Nephron progenitor cell (in vitro differentiated cells): ENCODE measurements around the gene CYTH4.

Experiments
- DNase-seq: peaks from one replicate; pipeline ENCODE4 v3.0.0; 2021
- H3K27ac Mint-ChIP-seq: 2 replicates; pipeline ENCODE4 v1.8.0; 2021; ENCODE audit warnings: mild to moderate bottlenecking, moderate library complexity, mixed read lengths
- H3K27me3 Mint-ChIP-seq: 2 replicates; pipeline ENCODE4 v1.8.0; 2021; ENCODE audit warnings: mild to moderate bottlenecking, low read depth, mixed read lengths; ENCODE audit not compliant: poor library complexity
- H3K36me3 Mint-ChIP-seq: 2 replicates; pipeline ENCODE4 v1.8.0; 2021; ENCODE audit warnings: low read depth, mixed read lengths
- H3K4me1 Mint-ChIP-seq: 2 replicates; pipeline ENCODE4 v1.8.0; 2021; ENCODE audit warnings: mixed read lengths
- H3K4me3 Mint-ChIP-seq: 2 replicates; pipeline ENCODE4 v1.8.0; 2021; ENCODE audit warnings: mild to moderate bottlenecking, moderate library complexity, mixed read lengths
- H3K9me3 Mint-ChIP-seq: 2 replicates; pipeline ENCODE4 v1.8.0; 2021; ENCODE audit warnings: mild to moderate bottlenecking, moderate library complexity, mixed read lengths
- TF ChIP-seq, protein P1 (sequence below): fragments of 200-600 bp; sonication (generic); IDR thresholded peaks from 2 replicates; pipeline ENCODE4 v1.5.0; 2021; ENCODE audit warnings: antibody characterized with exemption

The CYTH4 gene

GRCh38 chr22:37358386-37358785 lies 76.1 kb downstream of the CYTH4 start:
- Mint-ChIP-seq H3K4me1 (peaks cover 48% of the 10 kb centered on the region), H3K9me3 (no peaks in the 10 kb centered on the region), H3K27ac (no peak overlapping the region), H3K36me3 (no peaks in the 10 kb centered on the region), H3K27me3 (peaks cover 29% of the 10 kb centered on the region), H3K4me3 (no peak overlapping the region)
- no peak for DNase-seq
- TF ChIP-seq, protein P1, sequence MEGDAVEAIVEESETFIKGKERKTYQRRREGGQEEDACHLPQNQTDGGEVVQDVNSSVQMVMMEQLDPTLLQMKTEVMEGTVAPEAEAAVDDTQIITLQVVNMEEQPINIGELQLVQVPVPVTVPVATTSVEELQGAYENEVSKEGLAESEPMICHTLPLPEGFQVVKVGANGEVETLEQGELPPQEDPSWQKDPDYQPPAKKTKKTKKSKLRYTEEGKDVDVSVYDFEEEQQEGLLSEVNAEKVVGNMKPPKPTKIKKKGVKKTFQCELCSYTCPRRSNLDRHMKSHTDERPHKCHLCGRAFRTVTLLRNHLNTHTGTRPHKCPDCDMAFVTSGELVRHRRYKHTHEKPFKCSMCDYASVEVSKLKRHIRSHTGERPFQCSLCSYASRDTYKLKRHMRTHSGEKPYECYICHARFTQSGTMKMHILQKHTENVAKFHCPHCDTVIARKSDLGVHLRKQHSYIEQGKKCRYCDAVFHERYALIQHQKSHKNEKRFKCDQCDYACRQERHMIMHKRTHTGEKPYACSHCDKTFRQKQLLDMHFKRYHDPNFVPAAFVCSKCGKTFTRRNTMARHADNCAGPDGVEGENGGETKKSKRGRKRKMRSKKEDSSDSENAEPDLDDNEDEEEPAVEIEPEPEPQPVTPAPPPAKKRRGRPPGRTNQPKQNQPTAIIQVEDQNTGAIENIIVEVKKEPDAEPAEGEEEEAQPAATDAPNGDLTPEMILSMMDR = no peak

- H3K27ac Mint-ChIP-seq = no peak overlapping the region
- no peak overlapping the region for H3K4me3 Mint-ChIP-seq
- no peaks in the 10 kb centered on the region for H3K36me3 Mint-ChIP-seq
- peaks cover 28% of the 10 kb centered on the region for H3K27me3 Mint-ChIP-seq
- no peaks in the 10 kb centered on the region for H3K9me3 Mint-ChIP-seq
- H3K4me1 Mint-ChIP-seq = peaks cover 53% of the 10 kb centered on the region
- DNase-seq = no peak
- TF ChIP-seq, protein P1 = no peak
These were observed 76.6 kb downstream of the CYTH4 start for GRCh38 chr22:37358917-37359316.

DNA sequence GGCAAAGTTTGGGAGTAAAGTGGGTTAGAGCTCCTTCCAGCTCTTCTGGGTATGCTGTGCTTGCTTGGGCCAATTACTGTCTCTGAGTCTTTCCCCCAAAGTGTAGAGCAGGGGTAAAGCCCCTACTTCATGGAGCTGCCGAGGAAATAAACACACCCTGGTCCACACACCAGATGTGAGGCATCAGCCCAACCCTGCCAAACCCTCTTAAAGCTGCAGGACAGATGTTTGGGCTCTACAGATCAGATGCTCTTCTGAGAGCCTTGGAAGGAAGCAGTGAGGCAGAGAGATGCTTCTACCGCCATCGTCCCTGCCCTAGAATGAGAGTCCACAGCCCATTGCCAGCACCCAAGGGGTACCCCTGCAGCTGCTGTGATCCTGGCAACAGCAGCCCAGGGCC lies 80.3 kb downstream of the CYTH4 start:
- H3K4me3 Mint-ChIP-seq = no peak overlapping the region
- H3K27ac Mint-ChIP-seq = no peak overlapping the region
- H3K36me3 Mint-ChIP-seq = no peaks in the 10 kb centered on the region
- H3K4me1 Mint-ChIP-seq = peaks cover 83% of the 10 kb centered on the region
- peaks cover 17% of the 10 kb centered on the region for H3K27me3 Mint-ChIP-seq
- TF ChIP-seq, protein P1 = no peak
- DNase-seq = no peak
- H3K9me3 Mint-ChIP-seq = no peaks in the 10 kb centered on the region

- DNase-seq = no peak
- Mint-ChIP-seq H3K4me1 (peaks cover 90% of the 10 kb centered on the region), H3K9me3 (no peaks in the 10 kb centered on the region), H3K27me3 (peaks cover 12% of the 10 kb centered on the region), H3K36me3 (no peaks in the 10 kb centered on the region), H3K27ac (no peak overlapping the region), H3K4me3 (no peak overlapping the region)
- TF ChIP-seq, protein P1 = no peak
These were observed 81.1 kb downstream of the CYTH4 start for GRCh38 chr22:37363261-37363992.
